ENCODE data around the gene ALG3.

- TF ChIP-seq NR3C1 (CRISPR knock-in tag; conservative IDR thresholded peaks at IDR 0.05; ENCODE audit: low read depth) = no peak
- no peak for TF ChIP-seq CBFB (CRISPR knock-in tag; IDR thresholded peaks at IDR 0.05; ENCODE audit: low read depth)
- no peak for TF ChIP-seq CTCF (IDR thresholded peaks at IDR 0.05)
- no peak for TF ChIP-seq JAZF1 (CRISPR knock-in tag; IDR thresholded peaks at IDR 0.05)
- no peak for TF ChIP-seq MAX (CRISPR knock-in tag; IDR thresholded peaks at IDR 0.05)
- no peak for TF ChIP-seq FOXJ3 (CRISPR knock-in tag; IDR thresholded peaks at IDR 0.05; ENCODE audit: borderline replicate concordance)
- no peak for TF ChIP-seq SP1 (CRISPR knock-in tag; conservative IDR thresholded peaks at IDR 0.05)
- TF ChIP-seq STAT6 (CRISPR knock-in tag; conservative IDR thresholded peaks at IDR 0.05; ENCODE audit: low read depth) = no peak
- no peak for TF ChIP-seq RELA (CRISPR knock-in tag; IDR thresholded peaks at IDR 0.05; ENCODE audit: borderline replicate concordance)
- TF ChIP-seq FOXP1 (CRISPR knock-in tag; IDR thresholded peaks at IDR 0.05; ENCODE audit: borderline replicate concordance) = no peak
- TF ChIP-seq PREB (CRISPR knock-in tag; IDR thresholded peaks at IDR 0.05; ENCODE audit: borderline replicate concordance) = no peak
- no peak for TF ChIP-seq CREM (CRISPR knock-in tag; IDR thresholded peaks at IDR 0.05)
- TF ChIP-seq E2F4 (CRISPR knock-in tag; IDR thresholded peaks at IDR 0.05; ENCODE audit: borderline replicate concordance, low read depth) = no peak
Measured at GRCh38 chr3:184259878-184260723, 11.3 kb upstream of the ALG3 start.

Measured in WTC11 (cell line).